Keratinocyte (primary cell): ENCODE data around the gene SPAG16. TPM values are rescaled to one million over a fixed set of nuclear protein-coding genes. Genes with fewer than 3 reads are reported as not detected.

Experiments used
- DNase-seq: peaks from one replicate; pipeline ENCODE4 v3.0.0-alpha.2; 2011; ENCODE audit warnings: low read depth, missing footprints, low spot score
- FAIRE-seq: peaks from 2 replicates; lab custom pipeline; 2011; peaks lifted over from hg19 to GRCh38; lab: Jason Lieb, UNC
- H2AFZ ChIP-seq: 2 replicates; pipeline ENCODE4 v1.6.0; 2012; ENCODE audit warnings: low read length, control low read depth, inconsistent platforms; ENCODE audit not compliant: control insufficient read depth
- H3K27ac ChIP-seq: 2 replicates; pipeline ENCODE4 v1.5.1; 2011; ENCODE audit warnings: low read length; ENCODE audit not compliant: control insufficient read depth, insufficient read depth
- H3K27me3 ChIP-seq: 3 replicates; pipeline ENCODE4 v1.6.0; 2011; ENCODE audit warnings: low read length; ENCODE audit not compliant: control insufficient read depth, insufficient read depth; ENCODE audit errors: extremely low read depth
- H3K36me3 ChIP-seq, 2 experiments: 2 replicates in 1 of 2; 3 replicates in 1 of 2; pipeline ENCODE4 v1.5.1; 2011; ENCODE audit warnings: low read length in 2 of 2, mild to moderate bottlenecking in 1 of 2; ENCODE audit not compliant: control insufficient read depth in 2 of 2, insufficient read depth in 2 of 2; ENCODE audit errors: extremely low read depth in 1 of 2
- H3K4me1 ChIP-seq: 3 replicates; pipeline ENCODE4 v1.5.1; 2011; ENCODE audit warnings: low read length; ENCODE audit not compliant: control insufficient read depth, insufficient read depth; ENCODE audit errors: extremely low read depth
- H3K4me2 ChIP-seq: 3 replicates; pipeline ENCODE4 v1.6.0; 2011; ENCODE audit warnings: low read depth, low read length; ENCODE audit not compliant: control insufficient read depth, insufficient read depth; ENCODE audit errors: extremely low read depth
- H3K4me3 ChIP-seq, 3 experiments: fragments of 200-600 bp in 1 of 3; sonication (generic) in 1 of 3; 2 replicates in 2 of 3; 3 replicates in 1 of 3; pipeline ENCODE4 v1.5.1; 2011 to 2016; ENCODE audit warnings: low read length in 3 of 3, mild to moderate bottlenecking in 3 of 3, control low read depth in 2 of 3, inconsistent platforms in 1 of 3, low read depth in 1 of 3, mixed read lengths in 1 of 3, mixed run types in 1 of 3, moderate library complexity in 1 of 3; ENCODE audit not compliant: control insufficient read depth in 2 of 3, insufficient read depth in 2 of 3; ENCODE audit errors: extremely low read depth in 1 of 3
- H3K79me2 ChIP-seq: 2 replicates; pipeline ENCODE4 v1.6.0; 2012; ENCODE audit warnings: low read length; ENCODE audit not compliant: control insufficient read depth, insufficient read depth
- H3K9ac ChIP-seq: 3 replicates; pipeline ENCODE4 v1.6.0; 2011; ENCODE audit warnings: low read length; ENCODE audit not compliant: control insufficient read depth, insufficient read depth; ENCODE audit errors: extremely low read depth
- H3K9me1 ChIP-seq: 3 replicates; pipeline ENCODE4 v1.6.0; 2011; ENCODE audit warnings: low read length; ENCODE audit not compliant: control insufficient read depth, insufficient read depth; ENCODE audit errors: extremely low read depth
- H3K9me3 ChIP-seq: 2 replicates; pipeline ENCODE4 v1.5.1; 2012; ENCODE audit warnings: low read depth, low read length; ENCODE audit not compliant: control insufficient read depth
- H4K20me1 ChIP-seq: 3 replicates; pipeline ENCODE4 v1.6.0; 2011; ENCODE audit warnings: low read length; ENCODE audit not compliant: control insufficient read depth, insufficient read depth; ENCODE audit errors: extremely low read depth
- EZH2 ChIP-seq: IDR thresholded peaks from one replicate; pipeline ENCODE4 v1.6.1; 2012; ENCODE audit warnings: inconsistent platforms, mild to moderate bottlenecking, low read length, moderate library complexity
- dilution Hi-C: fragments of 300-500 bp; cut with MboI; formaldehyde crosslinking; loops from one replicate; pipeline ENCODE4 v1.7.0; 2020; ENCODE audit warnings: low sequenced_read_pairs; ENCODE audit not compliant: extremely low pct_ligation_motif_present
- polyA plus RNA-seq, 5 experiments: library from polyadenylated mRNA; depleted of rRNA in 3 of 5; stranded (reverse) in 3 of 5; stranded (forward) in 1 of 5; unstranded in 1 of 5; fragments of >200 nt; gene quantifications; 1 replicate in 1 of 5; 2 replicates in 3 of 5; 3 replicates in 1 of 5; pipeline versions ENCODE4 v1.2.1 to v1.2.3, GENCODE V29; 2011 to 2012; ENCODE audit warnings: missing spikeins in 2 of 5, low read depth in 1 of 5, low replicate concordance in 1 of 5
- TF ChIP-seq, protein P1 (sequence below), 3 experiments: IDR thresholded peaks in 1 of 3; conservative IDR thresholded peaks in 1 of 3; optimal IDR thresholded peaks in 1 of 3; 2 replicates in 2 of 3; 3 replicates in 1 of 3; pipeline versions ENCODE3 to v1.5.1; 2011; ENCODE audit warnings: low read length in 3 of 3, mild to moderate bottlenecking in 3 of 3, moderate library complexity in 2 of 3, control low read depth in 1 of 3, inconsistent platforms in 1 of 3; ENCODE audit not compliant: insufficient read depth in 2 of 3; ENCODE audit errors: extremely low read depth in 1 of 3

SPAG16 gene
- polyA plus RNA-seq, 1 donor (not counting 4 experiments of a cell fraction or from before 2014, with no cell fraction given) = 19.6 TPM

DNA sequence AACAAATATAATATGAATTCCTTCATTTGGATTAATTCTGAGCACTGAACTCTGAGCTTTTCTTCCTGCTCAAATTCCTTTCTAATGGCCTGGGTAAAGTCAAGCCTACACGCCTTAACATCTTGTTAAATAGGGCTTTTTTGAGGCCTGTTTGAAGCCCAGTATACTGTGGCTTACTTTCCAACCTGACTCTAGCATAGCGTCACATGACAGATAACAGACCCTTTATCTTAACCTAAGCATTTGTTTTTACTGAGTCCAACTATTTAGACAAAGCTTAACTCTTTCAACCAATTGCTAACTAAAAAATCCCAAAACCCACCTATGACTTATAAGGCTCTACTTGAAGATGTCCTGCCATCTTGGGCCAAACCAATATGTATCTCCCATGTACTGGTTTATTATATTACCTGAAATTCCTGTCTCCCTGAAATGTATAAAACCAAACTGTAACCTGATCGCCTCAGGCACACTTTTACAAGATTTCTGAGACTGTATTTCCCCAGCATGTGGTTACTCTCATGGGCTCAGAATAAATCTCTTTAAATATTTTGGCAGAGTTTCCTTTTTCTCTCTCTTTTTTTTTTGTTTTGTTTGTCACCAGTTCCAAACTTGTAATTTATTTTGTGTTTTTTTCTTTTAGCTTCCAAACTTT is 855.5 kb downstream of the SPAG16 start:
- Histone ChIP-seq H3K27me3 (no peaks in the 10 kb centered on the region), H4K20me1 (no peaks in the 10 kb centered on the region), H3K27ac (no peak overlapping the region), H3K4me2 (no peak overlapping the region), H3K79me2 (no peaks in the 10 kb centered on the region), H3K9me3 (no peaks in the 10 kb centered on the region), H3K9ac (no peak overlapping the region), H3K4me3 (no peak overlapping the region), H2AFZ (no peak overlapping the region), H3K36me3 (no peaks in the 10 kb centered on the region), H3K4me1 (peaks cover 10% of the 10 kb centered on the region), H3K9me1 (no peaks in the 10 kb centered on the region)
- dilution Hi-C loops = no loop called here
- DNase-seq = no peak
- FAIRE-seq = peak; percentile 20
- TF ChIP-seq, protein P1, sequence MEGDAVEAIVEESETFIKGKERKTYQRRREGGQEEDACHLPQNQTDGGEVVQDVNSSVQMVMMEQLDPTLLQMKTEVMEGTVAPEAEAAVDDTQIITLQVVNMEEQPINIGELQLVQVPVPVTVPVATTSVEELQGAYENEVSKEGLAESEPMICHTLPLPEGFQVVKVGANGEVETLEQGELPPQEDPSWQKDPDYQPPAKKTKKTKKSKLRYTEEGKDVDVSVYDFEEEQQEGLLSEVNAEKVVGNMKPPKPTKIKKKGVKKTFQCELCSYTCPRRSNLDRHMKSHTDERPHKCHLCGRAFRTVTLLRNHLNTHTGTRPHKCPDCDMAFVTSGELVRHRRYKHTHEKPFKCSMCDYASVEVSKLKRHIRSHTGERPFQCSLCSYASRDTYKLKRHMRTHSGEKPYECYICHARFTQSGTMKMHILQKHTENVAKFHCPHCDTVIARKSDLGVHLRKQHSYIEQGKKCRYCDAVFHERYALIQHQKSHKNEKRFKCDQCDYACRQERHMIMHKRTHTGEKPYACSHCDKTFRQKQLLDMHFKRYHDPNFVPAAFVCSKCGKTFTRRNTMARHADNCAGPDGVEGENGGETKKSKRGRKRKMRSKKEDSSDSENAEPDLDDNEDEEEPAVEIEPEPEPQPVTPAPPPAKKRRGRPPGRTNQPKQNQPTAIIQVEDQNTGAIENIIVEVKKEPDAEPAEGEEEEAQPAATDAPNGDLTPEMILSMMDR (optimal IDR thresholded peaks at IDR 0.05 in 1 of 3, IDR thresholded peaks at IDR 0.05 in 1 of 3, conservative IDR thresholded peaks at IDR 0.05 in 1 of 3; ENCODE audit: extremely low read depth in 1 of 3, insufficient read depth in 2 of 3, low read length in 3 of 3) = no peak
- no peak for TF ChIP-seq EZH2

DNA sequence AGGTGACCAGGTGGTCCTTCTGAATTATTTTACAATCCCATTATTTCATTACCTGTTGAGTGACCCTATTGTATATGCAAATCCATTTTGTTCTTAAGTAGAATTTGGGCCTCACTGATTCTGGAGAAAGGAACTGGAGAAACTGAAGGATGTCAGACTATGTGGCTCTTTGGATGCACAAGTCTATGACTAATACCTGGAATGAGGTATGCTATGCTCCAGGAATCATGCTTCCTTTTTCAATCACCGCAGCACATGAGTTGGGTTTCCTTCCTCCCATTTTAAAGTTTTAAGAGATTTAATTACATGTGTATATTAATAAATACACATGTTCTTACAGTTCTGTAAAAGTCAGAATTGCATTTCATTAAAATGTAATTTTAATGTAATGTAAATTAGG is 872.7 kb downstream of the SPAG16 start:
- Histone ChIP-seq H3K4me3 (no peak overlapping the region), H3K9me3 (no peaks in the 10 kb centered on the region), H3K9ac (no peak overlapping the region), H4K20me1 (no peaks in the 10 kb centered on the region), H3K79me2 (no peaks in the 10 kb centered on the region), H3K4me2 (no peak overlapping the region), H3K27me3 (no peaks in the 10 kb centered on the region), H3K9me1 (no peaks in the 10 kb centered on the region), H3K27ac (no peak overlapping the region), H3K36me3 (no peaks in the 10 kb centered on the region), H3K4me1 (no peaks in the 10 kb centered on the region), H2AFZ (no peak overlapping the region)
- dilution Hi-C loops = no loop called here
- FAIRE-seq = no peak
- no peak for DNase-seq
- TF ChIP-seq, protein P1 (optimal IDR thresholded peaks at IDR 0.05 in 1 of 3, IDR thresholded peaks at IDR 0.05 in 1 of 3, conservative IDR thresholded peaks at IDR 0.05 in 1 of 3; ENCODE audit: extremely low read depth in 1 of 3, insufficient read depth in 2 of 3, low read length in 3 of 3) = no peak
- TF ChIP-seq EZH2 = no peak
